ENCODE measurements around the gene SRPX. TPM values are rescaled to one million over a fixed set of nuclear protein-coding genes. Genes with fewer than 3 reads are reported as not detected.

SRPX gene
- total and polyA plus RNA-seq, 5 donors from 2014 or later = not detected

DNA sequence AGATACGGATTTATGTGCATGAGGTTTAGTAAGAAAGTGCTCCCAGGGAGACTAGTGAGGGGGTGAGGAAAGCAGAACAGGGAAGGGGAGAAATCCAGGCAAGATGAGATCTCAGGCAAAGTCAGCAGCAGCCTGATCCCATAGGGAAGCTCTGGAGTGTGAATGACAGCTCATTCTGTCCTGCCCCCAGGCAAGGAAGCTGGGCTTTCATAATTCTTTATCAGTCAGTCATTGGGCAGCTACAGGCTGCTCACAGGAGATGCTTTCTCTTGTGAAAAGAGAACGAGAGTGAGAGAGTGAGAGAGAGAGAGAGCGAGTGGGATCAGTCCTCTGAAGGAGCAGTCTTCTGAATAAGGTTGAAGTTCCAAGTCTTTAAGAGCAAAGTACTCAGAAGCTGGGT lies 48.1 kb downstream of the SRPX start:
- no peak overlapping the region for H3K4me3 ChIP-seq (ENCODE audit: low read depth, low read length)
- no peak overlapping the region for H3K4me3 Mint-ChIP-seq
- no peaks in the 10 kb centered on the region for H3K4me1 ChIP-seq (ENCODE audit: control insufficient read depth, insufficient read depth, low read length, poor library complexity, severe bottlenecking)

DNA sequence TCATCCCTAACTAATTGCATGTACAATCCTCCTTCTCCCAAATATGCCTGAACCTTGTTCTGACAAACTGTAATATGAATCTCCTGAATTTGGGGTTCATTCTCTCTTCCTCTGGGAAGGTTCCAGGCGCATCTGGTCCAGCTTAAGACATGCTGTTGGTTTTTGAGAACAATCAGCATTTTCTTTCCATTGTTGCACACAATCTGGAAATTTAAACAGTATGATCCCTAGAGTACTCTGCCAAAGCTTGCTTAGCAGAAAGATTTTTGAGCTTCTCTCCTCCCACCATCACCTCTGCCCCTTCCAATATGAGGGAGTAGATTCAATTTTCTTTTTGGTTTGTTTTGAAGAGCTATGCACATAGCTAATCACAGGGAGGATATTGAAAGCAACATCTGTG lies 50.1 kb downstream of the SRPX start:
- H3K27ac ChIP-seq (ENCODE audit: insufficient read depth, low read length, poor library complexity, severe bottlenecking) = no peak overlapping the region
- peaks cover 0 to 1% (median 0%) of the 10 kb centered on the region in 7 donors for H3K9me3 Mint-ChIP-seq
- no peaks in the 10 kb centered on the region for H3K36me3 Mint-ChIP-seq
- no peaks in the 10 kb centered on the region for H3K4me1 Mint-ChIP-seq
- ATAC-seq (ENCODE audit: low read depth in 2 of 2) = no peak
- H3K27ac Mint-ChIP-seq = no peak overlapping the region
- H3K4me3 ChIP-seq (ENCODE audit: low read depth, low read length) = no peak overlapping the region
- no peak for DNase-seq
- H3K9me3 ChIP-seq (ENCODE audit: control insufficient read depth in 2 of 2, low read length in 2 of 2) = no peaks in the 10 kb centered on the region
- no peaks in the 10 kb centered on the region for H3K27me3 ChIP-seq (ENCODE audit: control insufficient read depth, insufficient read depth, low read length)
- H3K4me1 ChIP-seq (ENCODE audit: control insufficient read depth, insufficient read depth, low read length, poor library complexity, severe bottlenecking) = no peaks in the 10 kb centered on the region
- H3K36me3 ChIP-seq (ENCODE audit: control insufficient read depth, insufficient read depth, low read length) = no peaks in the 10 kb centered on the region
- no peaks in the 10 kb centered on the region for H3K27me3 Mint-ChIP-seq
- H3K4me3 Mint-ChIP-seq = no peak overlapping the region

More for the DNA sequence above, 48.1 kb downstream of the SRPX start:
- Histone ChIP-seq H3K27me3 (ENCODE audit: control insufficient read depth, insufficient read depth, low read length) (no peaks in the 10 kb centered on the region), H3K27ac (ENCODE audit: insufficient read depth, low read length, poor library complexity, severe bottlenecking) (no peak overlapping the region), H3K9me3 (ENCODE audit: control insufficient read depth in 2 of 2, low read length in 2 of 2) (no peaks in the 10 kb centered on the region), H3K36me3 (ENCODE audit: control insufficient read depth, insufficient read depth, low read length) (no peaks in the 10 kb centered on the region)
- H3K36me3 Mint-ChIP-seq = no peaks in the 10 kb centered on the region
- H3K27me3 Mint-ChIP-seq = no peaks in the 10 kb centered on the region
- no peaks in the 10 kb centered on the region for H3K9me3 Mint-ChIP-seq
- H3K27ac Mint-ChIP-seq = no peak overlapping the region
- no peaks in the 10 kb centered on the region for H3K4me1 Mint-ChIP-seq
- ATAC-seq (ENCODE audit: low read depth in 2 of 2) = no peak
- DNase-seq = no peak

DNA sequence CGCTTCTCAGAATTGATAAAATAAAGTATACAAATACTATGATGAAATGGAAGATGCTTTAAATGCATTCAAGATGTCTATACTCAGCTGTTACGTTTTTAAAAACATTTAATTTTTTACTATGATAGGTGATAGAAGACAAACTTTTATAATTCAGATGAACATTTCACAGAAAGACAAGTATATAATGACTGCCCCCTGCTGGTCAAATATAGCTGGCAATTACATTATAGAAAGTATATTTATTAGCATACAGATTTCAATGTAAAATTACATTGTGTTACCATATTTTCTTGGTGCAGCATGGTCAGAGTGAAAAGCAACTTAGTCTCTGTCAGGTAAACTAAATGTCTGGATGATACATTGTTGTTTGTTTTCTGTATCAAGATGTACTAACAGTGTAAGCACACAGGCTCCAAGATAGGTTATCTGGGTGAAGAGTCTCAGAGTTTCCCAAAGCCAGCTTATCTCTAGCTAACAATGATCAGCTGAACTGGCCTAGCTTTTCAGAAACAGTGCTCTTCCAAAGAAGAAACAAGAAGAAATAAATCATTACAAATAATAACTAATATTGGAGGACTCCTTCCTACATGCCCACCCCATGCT lies 54.1 kb downstream of the SRPX start:
- no peaks in the 10 kb centered on the region for H3K4me1 ChIP-seq (ENCODE audit: control insufficient read depth, insufficient read depth, low read length, poor library complexity, severe bottlenecking)
- no peak overlapping the region for H3K27ac Mint-ChIP-seq

DNA sequence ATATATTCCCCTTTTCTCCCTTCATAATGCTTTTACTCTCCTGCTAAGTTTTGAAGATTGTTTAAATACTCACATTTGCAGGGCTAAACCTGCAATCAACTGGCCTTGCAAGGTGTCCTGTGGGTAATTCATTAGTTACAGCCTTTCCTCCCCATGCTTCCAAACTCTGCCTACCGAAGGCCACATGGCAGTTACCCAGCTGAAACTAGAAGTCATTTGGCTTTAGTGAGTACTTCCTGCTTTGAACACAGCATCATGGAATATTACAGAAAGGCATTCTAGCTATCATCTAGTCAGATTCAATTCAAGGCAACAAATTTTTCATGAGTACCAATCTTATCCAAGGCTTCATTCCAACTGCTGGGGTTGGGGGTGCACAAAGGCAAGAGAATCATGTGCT lies 55.6 kb downstream of the SRPX start:
- peaks cover 7% of the 10 kb centered on the region for H3K27me3 Mint-ChIP-seq
- H3K27me3 ChIP-seq (ENCODE audit: control insufficient read depth, insufficient read depth, low read length) = no peaks in the 10 kb centered on the region
- H3K4me1 Mint-ChIP-seq = no peaks in the 10 kb centered on the region
- no peak overlapping the region for H3K4me3 ChIP-seq (ENCODE audit: low read depth, low read length)
- peaks cover 0 to 1% (median 0%) of the 10 kb centered on the region in 7 donors for H3K9me3 Mint-ChIP-seq
- no peaks in the 10 kb centered on the region for H3K36me3 Mint-ChIP-seq
- no peaks in the 10 kb centered on the region for H3K36me3 ChIP-seq (ENCODE audit: control insufficient read depth, insufficient read depth, low read length)
- DNase-seq (no peak), ATAC-seq (ENCODE audit: low read depth in 2 of 2) (no peak)
- H3K4me1 ChIP-seq (ENCODE audit: control insufficient read depth, insufficient read depth, low read length, poor library complexity, severe bottlenecking) = no peaks in the 10 kb centered on the region
- H3K27ac Mint-ChIP-seq = no peak overlapping the region
- no peaks in the 10 kb centered on the region for H3K9me3 ChIP-seq (ENCODE audit: control insufficient read depth in 2 of 2, low read length in 2 of 2)
- H3K27ac ChIP-seq (ENCODE audit: insufficient read depth, low read length, poor library complexity, severe bottlenecking) = no peak overlapping the region
- H3K4me3 Mint-ChIP-seq = no peak overlapping the region

More for the DNA sequence above, 54.1 kb downstream of the SRPX start:
- Mint-ChIP-seq H3K36me3 (no peaks in the 10 kb centered on the region), H3K4me1 (no peaks in the 10 kb centered on the region), H3K27me3 (peaks cover 7% of the 10 kb centered on the region), H3K9me3 (peaks cover 0 to 1% (median 0%) of the 10 kb centered on the region in 7 donors), H3K4me3 (no peak overlapping the region)
- no peak for ATAC-seq (ENCODE audit: low read depth in 2 of 2)
- H3K9me3 ChIP-seq (ENCODE audit: control insufficient read depth in 2 of 2, low read length in 2 of 2) = no peaks in the 10 kb centered on the region
- no peaks in the 10 kb centered on the region for H3K36me3 ChIP-seq (ENCODE audit: control insufficient read depth, insufficient read depth, low read length)
- no peaks in the 10 kb centered on the region for H3K27me3 ChIP-seq (ENCODE audit: control insufficient read depth, insufficient read depth, low read length)
- H3K4me3 ChIP-seq (ENCODE audit: low read depth, low read length) = no peak overlapping the region
- peak in 2 of 3 donors; percentile 5 to 36 for DNase-seq
- no peak overlapping the region for H3K27ac ChIP-seq (ENCODE audit: insufficient read depth, low read length, poor library complexity, severe bottlenecking)

DNA sequence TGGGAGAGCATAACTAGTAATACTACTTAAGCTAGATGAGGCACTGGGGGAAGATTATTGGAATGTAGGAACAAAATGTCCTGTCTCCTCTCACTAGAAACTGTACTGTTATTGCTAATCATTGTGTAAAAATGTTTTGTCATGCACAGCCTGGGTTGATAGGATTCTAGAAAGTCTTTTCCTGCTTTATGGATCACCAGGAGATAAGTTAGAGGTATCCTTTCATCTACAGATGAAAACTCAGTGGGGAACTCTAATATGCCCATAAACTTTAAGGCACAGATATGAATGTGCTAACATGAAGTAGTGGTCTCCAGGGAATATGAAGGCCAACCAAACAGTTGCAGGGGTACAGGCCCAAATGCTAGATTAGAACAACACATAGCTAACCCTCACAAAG lies 57.5 kb downstream of the SRPX start:
- Histone ChIP-seq H3K9me3 (ENCODE audit: control insufficient read depth in 2 of 2, low read length in 2 of 2) (no peaks in the 10 kb centered on the region), H3K4me1 (ENCODE audit: control insufficient read depth, insufficient read depth, low read length, poor library complexity, severe bottlenecking) (no peaks in the 10 kb centered on the region), H3K36me3 (ENCODE audit: control insufficient read depth, insufficient read depth, low read length) (no peaks in the 10 kb centered on the region), H3K27ac (ENCODE audit: insufficient read depth, low read length, poor library complexity, severe bottlenecking) (no peak overlapping the region), H3K27me3 (ENCODE audit: control insufficient read depth, insufficient read depth, low read length) (no peaks in the 10 kb centered on the region), H3K4me3 (ENCODE audit: low read depth, low read length) (no peak overlapping the region)
- H3K27me3 Mint-ChIP-seq = peaks cover 8% of the 10 kb centered on the region
- H3K36me3 Mint-ChIP-seq = no peaks in the 10 kb centered on the region
- H3K27ac Mint-ChIP-seq = no peak overlapping the region
- no peak overlapping the region for H3K4me3 Mint-ChIP-seq
- peaks cover 0 to 1% (median 0%) of the 10 kb centered on the region in 7 donors for H3K9me3 Mint-ChIP-seq
- no peak for ATAC-seq (ENCODE audit: low read depth in 2 of 2)
- H3K4me1 Mint-ChIP-seq = no peaks in the 10 kb centered on the region
- no peak for DNase-seq

DNA sequence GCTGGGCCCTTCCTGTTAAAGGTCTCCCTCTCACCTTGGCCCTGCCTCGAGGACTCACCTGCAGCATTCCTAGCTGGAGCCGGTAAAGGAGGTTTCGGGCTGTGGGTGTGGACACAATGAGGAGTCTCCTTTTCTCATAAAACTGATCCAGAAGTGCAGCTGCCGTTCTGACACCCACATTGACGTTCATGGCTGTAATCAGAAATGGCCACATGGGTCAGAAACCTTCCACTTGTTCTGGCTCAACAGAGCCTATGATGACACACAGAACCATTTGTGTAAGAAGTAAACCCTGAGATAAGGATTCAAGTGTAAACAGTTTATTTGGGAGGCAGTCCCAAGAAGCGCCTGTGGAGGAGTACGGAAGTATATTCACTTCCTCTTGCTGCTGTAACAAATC lies 63.8 kb downstream of the SRPX start:
- no peak overlapping the region for H3K27ac ChIP-seq (ENCODE audit: insufficient read depth, low read length, poor library complexity, severe bottlenecking)
- no peaks in the 10 kb centered on the region for H3K4me1 Mint-ChIP-seq

DNA sequence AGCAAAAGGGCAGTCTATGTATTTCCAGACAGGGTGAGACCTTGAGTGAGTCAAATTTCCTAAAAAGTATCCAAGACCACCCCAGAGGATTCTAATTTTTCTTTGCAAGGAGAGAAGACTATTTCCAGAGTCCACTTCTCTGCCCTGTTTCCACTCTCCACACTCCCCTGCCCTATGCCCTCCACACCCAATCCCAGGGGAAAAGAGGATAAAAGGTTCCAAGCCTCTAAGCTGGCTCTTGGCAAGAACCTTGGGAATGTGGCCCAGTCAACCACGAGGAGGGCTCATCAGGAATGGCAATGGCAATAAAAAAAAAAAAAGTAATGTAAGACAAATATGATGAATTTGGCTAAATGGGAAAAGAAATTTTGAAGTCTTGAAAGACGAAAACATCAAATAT lies 65.9 kb downstream of the SRPX start:
- Histone ChIP-seq H3K4me1 (ENCODE audit: control insufficient read depth, insufficient read depth, low read length, poor library complexity, severe bottlenecking) (no peaks in the 10 kb centered on the region), H3K36me3 (ENCODE audit: control insufficient read depth, insufficient read depth, low read length) (no peaks in the 10 kb centered on the region), H3K27me3 (ENCODE audit: control insufficient read depth, insufficient read depth, low read length) (no peaks in the 10 kb centered on the region), H3K27ac (ENCODE audit: insufficient read depth, low read length, poor library complexity, severe bottlenecking) (no peak overlapping the region), H3K9me3 (ENCODE audit: control insufficient read depth in 2 of 2, low read length in 2 of 2) (no peaks in the 10 kb centered on the region), H3K4me3 (ENCODE audit: low read depth, low read length) (no peak overlapping the region)
- ATAC-seq (ENCODE audit: low read depth in 2 of 2) (no peak), DNase-seq (no peak)
- Mint-ChIP-seq H3K36me3 (no peaks in the 10 kb centered on the region), H3K9me3 (peaks cover 0 to 4% (median 0%) of the 10 kb centered on the region in 7 donors), H3K4me1 (no peaks in the 10 kb centered on the region), H3K27me3 (peaks cover 4% of the 10 kb centered on the region), H3K4me3 (no peak overlapping the region), H3K27ac (no peak overlapping the region)

More for the DNA sequence above, 63.8 kb downstream of the SRPX start:
- DNase-seq = no peak
- H3K36me3 Mint-ChIP-seq = no peaks in the 10 kb centered on the region
- no peak overlapping the region for H3K4me3 Mint-ChIP-seq
- H3K4me1 ChIP-seq (ENCODE audit: control insufficient read depth, insufficient read depth, low read length, poor library complexity, severe bottlenecking) = no peaks in the 10 kb centered on the region
- peaks cover 4% of the 10 kb centered on the region for H3K27me3 Mint-ChIP-seq
- no peaks in the 10 kb centered on the region for H3K36me3 ChIP-seq (ENCODE audit: control insufficient read depth, insufficient read depth, low read length)
- ATAC-seq (ENCODE audit: low read depth in 2 of 2) = no peak
- H3K9me3 ChIP-seq (ENCODE audit: control insufficient read depth in 2 of 2, low read length in 2 of 2) = no peaks in the 10 kb centered on the region
- H3K27ac Mint-ChIP-seq = no peak overlapping the region
- H3K9me3 Mint-ChIP-seq = peaks cover 0 to 2% (median 0%) of the 10 kb centered on the region in 7 donors
- H3K27me3 ChIP-seq (ENCODE audit: control insufficient read depth, insufficient read depth, low read length) = no peaks in the 10 kb centered on the region
- H3K4me3 ChIP-seq (ENCODE audit: low read depth, low read length) = no peak overlapping the region

DNA sequence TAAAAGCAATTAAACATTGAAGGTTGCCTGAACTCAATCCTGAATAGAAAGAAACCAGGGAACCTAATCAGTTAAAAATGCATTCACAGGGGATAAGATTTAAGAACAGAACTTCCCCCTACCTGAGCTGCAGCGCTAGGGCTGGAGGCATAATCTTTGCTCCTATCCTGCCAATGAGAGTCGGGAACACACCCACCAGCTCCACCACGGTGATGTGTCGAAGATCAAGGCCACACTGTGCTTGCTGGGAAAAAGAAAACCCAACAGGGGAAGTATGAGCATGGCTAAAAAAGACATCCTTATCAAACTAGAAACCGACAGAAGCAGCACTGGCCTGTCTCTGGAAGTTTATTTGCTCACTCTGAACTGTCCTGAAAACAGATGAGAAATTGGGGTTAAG lies 66.3 kb downstream of the SRPX start:
- ATAC-seq (ENCODE audit: low read depth in 2 of 2) (no peak), DNase-seq (no peak)
- Mint-ChIP-seq H3K36me3 (no peaks in the 10 kb centered on the region), H3K4me3 (no peak overlapping the region), H3K4me1 (no peaks in the 10 kb centered on the region), H3K27ac (no peak overlapping the region), H3K27me3 (peaks cover 4% of the 10 kb centered on the region), H3K9me3 (peaks cover 0 to 4% (median 0%) of the 10 kb centered on the region in 7 donors)
- no peaks in the 10 kb centered on the region for H3K9me3 ChIP-seq (ENCODE audit: control insufficient read depth in 2 of 2, low read length in 2 of 2)
- H3K27ac ChIP-seq (ENCODE audit: insufficient read depth, low read length, poor library complexity, severe bottlenecking) = no peak overlapping the region
- no peaks in the 10 kb centered on the region for H3K27me3 ChIP-seq (ENCODE audit: control insufficient read depth, insufficient read depth, low read length)
- H3K4me1 ChIP-seq (ENCODE audit: control insufficient read depth, insufficient read depth, low read length, poor library complexity, severe bottlenecking) = no peaks in the 10 kb centered on the region
- no peaks in the 10 kb centered on the region for H3K36me3 ChIP-seq (ENCODE audit: control insufficient read depth, insufficient read depth, low read length)
- no peak overlapping the region for H3K4me3 ChIP-seq (ENCODE audit: low read depth, low read length)

Measured in CD4-positive, CD25-positive, alpha-beta regulatory T cell (primary cell).